Smooth muscle cell (in vitro differentiated cells): ENCODE measurements around the gene USP53. TPM values are rescaled to one million over a fixed set of nuclear protein-coding genes. Genes with fewer than 3 reads are reported as not detected.
"Not testable (repeated sequence)": the region's sequence is repeated elsewhere in the genome, so short reads cannot be mapped to it uniquely, and the experiment has no call there.

Source experiments
- DNase-seq: peaks from one replicate; lab custom pipeline; 2025; ENCODE audit not compliant: unreplicated experiment; lab: John Stamatoyannopoulos, UW
- H2AFZ ChIP-seq: fragments of 200-600 bp; sonication (generic); 2 replicates; pipeline ENCODE4 v1.6.0; 2016; ENCODE audit warnings: antibody characterized with exemption, low read depth, mild to moderate bottlenecking
- H3F3A ChIP-seq: fragments of 200-600 bp; sonication (generic); 2 replicates; pipeline ENCODE4 v1.6.0; 2017; ENCODE audit warnings: antibody characterized with exemption, low read depth
- H3K27ac ChIP-seq: fragments of 200-600 bp; sonication (generic); 2 replicates; pipeline ENCODE4 v1.5.1; 2016; ENCODE audit warnings: low read depth, mild to moderate bottlenecking
- H3K27me3 ChIP-seq: fragments of 200-600 bp; sonication (generic); 2 replicates; pipeline ENCODE4 v1.6.1; 2016; ENCODE audit warnings: low read depth, mild to moderate bottlenecking
- H3K36me3 ChIP-seq: fragments of 200-600 bp; sonication (generic); 2 replicates; pipeline ENCODE4 v1.5.1; 2016; ENCODE audit warnings: low read depth
- H3K4me1 ChIP-seq: fragments of 200-600 bp; sonication (generic); 2 replicates; pipeline ENCODE4 v1.5.1; 2016; ENCODE audit warnings: low read depth
- H3K4me2 ChIP-seq: fragments of 200-600 bp; sonication (generic); 2 replicates; pipeline ENCODE4 v1.6.0; 2016; ENCODE audit warnings: mild to moderate bottlenecking
- H3K4me3 ChIP-seq: fragments of 200-600 bp; sonication (generic); 2 replicates; pipeline ENCODE4 v1.5.1; 2016; ENCODE audit warnings: mild to moderate bottlenecking
- H3K79me2 ChIP-seq: fragments of 200-600 bp; sonication (generic); 2 replicates; pipeline ENCODE4 v1.6.0; 2016; ENCODE audit warnings: low read depth, mild to moderate bottlenecking
- H3K9ac ChIP-seq: fragments of 200-600 bp; sonication (generic); 2 replicates; pipeline ENCODE4 v1.6.0; 2016; ENCODE audit warnings: low read depth
- H3K9me3 ChIP-seq: fragments of 200-600 bp; sonication (generic); replicated peaks from 2 replicates; pipeline ENCODE4 v1.5.1; 2016; ENCODE audit warnings: low read depth
- H4K20me1 ChIP-seq: fragments of 200-600 bp; sonication (generic); 2 replicates; pipeline ENCODE4 v1.6.0; 2016; ENCODE audit warnings: low read depth
- CTCF ChIP-seq: fragments of 200-600 bp; sonication (generic); IDR thresholded peaks from 2 replicates; pipeline ENCODE4 v1.5.1; 2017; ENCODE audit warnings: borderline replicate concordance, mild to moderate bottlenecking, antibody characterized with exemption; ENCODE audit not compliant: insufficient read depth, poor library complexity, severe bottlenecking
- WGBS: methylation state at CpG from one replicate; pipeline ENCODE4 v1.1.7; 2016; ENCODE audit warnings: low lambda C conversion rate; 5-methylcytosine and 5-hydroxymethylcytosine counted together
- polyA plus RNA-seq: library from polyadenylated mRNA; unstranded; fragments of >200 nt; fragmentation: Nextera tagmentation; extraction: Ambion mirVana; gene quantifications from 2 replicates; pipeline ENCODE4 v1.2.1, GENCODE V29; 2016
- total RNA-seq: library from RNA; depleted of rRNA; stranded (reverse); fragments of >200 nt; gene quantifications from 2 replicates; pipeline ENCODE4 v1.2.3, GENCODE V29; 2014

Gene USP53
- total and polyA plus RNA-seq, 2 experiments from 2014 or later, result 4.2 to 16.3 TPM

- Histone ChIP-seq H3F3A (no peaks in the 10 kb centered on the region), H4K20me1 (no peaks in the 10 kb centered on the region), H3K27me3 (no peaks in the 10 kb centered on the region), H3K9ac (no peak overlapping the region), H3K9me3 (no peaks in the 10 kb centered on the region), H2AFZ (no peak overlapping the region), H3K36me3 (no peaks in the 10 kb centered on the region), H3K79me2 (no peaks in the 10 kb centered on the region), H3K4me1 (no peaks in the 10 kb centered on the region), H3K4me3 (no peak overlapping the region), H3K4me2 (no peak overlapping the region), H3K27ac (no peak overlapping the region)
- WGBS, result 62% methylated on average over 1 of the region's 1 CpG
- DNase-seq, result no peak
- no peak for TF ChIP-seq CTCF
These were observed 124.5 kb downstream of the USP53 start for GRCh38 chr4:119337010-119337409.

GRCh38 chr4:119339895-119340294 is 127.4 kb downstream of the USP53 start:
- DNase-seq, H3K36me3 ChIP-seq, H4K20me1 ChIP-seq, H3K27me3 ChIP-seq, H2AFZ ChIP-seq, H3K4me1 ChIP-seq, H3K4me3 ChIP-seq, H3K9me3 ChIP-seq, H3K4me2 ChIP-seq, H3K27ac ChIP-seq, H3K9ac ChIP-seq, H3K79me2 ChIP-seq, H3F3A ChIP-seq: not testable (repeated sequence)

GRCh38 chr4:119343293-119343692 is 130.8 kb downstream of the USP53 start:
- not testable (repeated sequence) for H3K4me1 ChIP-seq, H4K20me1 ChIP-seq, H3F3A ChIP-seq, DNase-seq, H3K4me3 ChIP-seq, H3K36me3 ChIP-seq, H2AFZ ChIP-seq, H3K4me2 ChIP-seq, H3K79me2 ChIP-seq, H3K27ac ChIP-seq, H3K9ac ChIP-seq, H3K9me3 ChIP-seq, H3K27me3 ChIP-seq
- WGBS, result no CpG with 5 or more reads among the region's 2 CpGs

Other genes starting within 250 kb of the USP53 start
- not detected in 2 replicates for gene MYOZ2, start 76.9 kb upstream of the USP53 start, total RNA-seq
- 0.26 TPM in 1 of 2 replicates, not detected in the other for gene MYOZ2, start 76.9 kb upstream of the USP53 start, polyA plus RNA-seq
- gene FABP2, start 109.4 kb downstream of the USP53 start, total RNA-seq, result not detected in 2 replicates
- 0.13 TPM in 1 of 2 replicates, not detected in the other for gene FABP2, start 109.4 kb downstream of the USP53 start, polyA plus RNA-seq